Smooth muscle cell (in vitro differentiated cells): Measurements from ENCODE around the gene JAK2. TPM values are rescaled to one million over a fixed set of nuclear protein-coding genes. Genes with fewer than 3 reads are reported as not detected.

Source experiments
- DNase-seq: peaks from one replicate; lab custom pipeline; 2025; ENCODE audit not compliant: unreplicated experiment; lab: John Stamatoyannopoulos, UW
- H2AFZ ChIP-seq: fragments of 200-600 bp; sonication (generic); 2 replicates; pipeline ENCODE4 v1.6.0; 2016; ENCODE audit warnings: antibody characterized with exemption, low read depth, mild to moderate bottlenecking
- H3F3A ChIP-seq: fragments of 200-600 bp; sonication (generic); 2 replicates; pipeline ENCODE4 v1.6.0; 2017; ENCODE audit warnings: antibody characterized with exemption, low read depth
- H3K27ac ChIP-seq: fragments of 200-600 bp; sonication (generic); 2 replicates; pipeline ENCODE4 v1.5.1; 2016; ENCODE audit warnings: low read depth, mild to moderate bottlenecking
- H3K27me3 ChIP-seq: fragments of 200-600 bp; sonication (generic); 2 replicates; pipeline ENCODE4 v1.6.1; 2016; ENCODE audit warnings: low read depth, mild to moderate bottlenecking
- H3K36me3 ChIP-seq: fragments of 200-600 bp; sonication (generic); 2 replicates; pipeline ENCODE4 v1.5.1; 2016; ENCODE audit warnings: low read depth
- H3K4me1 ChIP-seq: fragments of 200-600 bp; sonication (generic); 2 replicates; pipeline ENCODE4 v1.5.1; 2016; ENCODE audit warnings: low read depth
- H3K4me2 ChIP-seq: fragments of 200-600 bp; sonication (generic); 2 replicates; pipeline ENCODE4 v1.6.0; 2016; ENCODE audit warnings: mild to moderate bottlenecking
- H3K4me3 ChIP-seq: fragments of 200-600 bp; sonication (generic); 2 replicates; pipeline ENCODE4 v1.5.1; 2016; ENCODE audit warnings: mild to moderate bottlenecking
- H3K79me2 ChIP-seq: fragments of 200-600 bp; sonication (generic); 2 replicates; pipeline ENCODE4 v1.6.0; 2016; ENCODE audit warnings: low read depth, mild to moderate bottlenecking
- H3K9ac ChIP-seq: fragments of 200-600 bp; sonication (generic); 2 replicates; pipeline ENCODE4 v1.6.0; 2016; ENCODE audit warnings: low read depth
- H3K9me3 ChIP-seq: fragments of 200-600 bp; sonication (generic); replicated peaks from 2 replicates; pipeline ENCODE4 v1.5.1; 2016; ENCODE audit warnings: low read depth
- H4K20me1 ChIP-seq: fragments of 200-600 bp; sonication (generic); 2 replicates; pipeline ENCODE4 v1.6.0; 2016; ENCODE audit warnings: low read depth
- WGBS: methylation state at CpG from one replicate; pipeline ENCODE4 v1.1.7; 2016; ENCODE audit warnings: low lambda C conversion rate; 5-methylcytosine and 5-hydroxymethylcytosine counted together
- polyA plus RNA-seq: library from polyadenylated mRNA; unstranded; fragments of >200 nt; fragmentation: Nextera tagmentation; extraction: Ambion mirVana; gene quantifications from 2 replicates; pipeline ENCODE4 v1.2.1, GENCODE V29; 2016
- total RNA-seq: library from RNA; depleted of rRNA; stranded (reverse); fragments of >200 nt; gene quantifications from 2 replicates; pipeline ENCODE4 v1.2.3, GENCODE V29; 2014
- TF ChIP-seq, protein P1 (sequence below): fragments of 200-600 bp; sonication (generic); IDR thresholded peaks from 2 replicates; pipeline ENCODE4 v1.5.1; 2017; ENCODE audit warnings: borderline replicate concordance, mild to moderate bottlenecking, antibody characterized with exemption; ENCODE audit not compliant: insufficient read depth, poor library complexity, severe bottlenecking

The JAK2 gene
- total and polyA plus RNA-seq, 2 experiments from 2014 or later, result 4.9 to 12.0 TPM

DNA sequence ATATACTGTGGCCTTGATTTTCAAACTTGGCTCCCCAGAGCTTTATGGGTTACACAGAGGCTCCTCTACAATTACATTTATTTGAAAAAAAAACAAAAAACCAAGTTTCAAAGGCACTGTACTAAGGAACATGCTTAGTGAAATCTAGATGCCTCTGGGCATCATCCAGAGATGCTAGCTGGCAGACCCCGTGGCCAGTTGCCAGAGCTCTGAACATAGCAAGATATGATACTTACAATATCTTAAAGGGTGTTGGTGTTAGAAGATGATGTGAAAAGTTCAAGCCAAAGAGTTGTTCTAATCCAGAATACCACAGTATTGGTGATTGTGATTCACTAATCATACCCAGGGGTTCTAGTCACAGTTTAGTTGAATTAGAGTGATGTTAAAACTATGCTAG lies 87.8 kb downstream of the JAK2 start:
- Histone ChIP-seq H3K27ac (no peak overlapping the region), H3K4me1 (no peaks in the 10 kb centered on the region), H4K20me1 (no peaks in the 10 kb centered on the region), H3K4me2 (no peak overlapping the region), H3K9me3 (no peaks in the 10 kb centered on the region), H3K27me3 (no peaks in the 10 kb centered on the region), H3K79me2 (no peaks in the 10 kb centered on the region), H3K9ac (no peak overlapping the region), H2AFZ (no peak overlapping the region), H3K4me3 (no peak overlapping the region), H3K36me3 (peaks cover 27% of the 10 kb centered on the region), H3F3A (no peaks in the 10 kb centered on the region)
- TF ChIP-seq, protein P1, sequence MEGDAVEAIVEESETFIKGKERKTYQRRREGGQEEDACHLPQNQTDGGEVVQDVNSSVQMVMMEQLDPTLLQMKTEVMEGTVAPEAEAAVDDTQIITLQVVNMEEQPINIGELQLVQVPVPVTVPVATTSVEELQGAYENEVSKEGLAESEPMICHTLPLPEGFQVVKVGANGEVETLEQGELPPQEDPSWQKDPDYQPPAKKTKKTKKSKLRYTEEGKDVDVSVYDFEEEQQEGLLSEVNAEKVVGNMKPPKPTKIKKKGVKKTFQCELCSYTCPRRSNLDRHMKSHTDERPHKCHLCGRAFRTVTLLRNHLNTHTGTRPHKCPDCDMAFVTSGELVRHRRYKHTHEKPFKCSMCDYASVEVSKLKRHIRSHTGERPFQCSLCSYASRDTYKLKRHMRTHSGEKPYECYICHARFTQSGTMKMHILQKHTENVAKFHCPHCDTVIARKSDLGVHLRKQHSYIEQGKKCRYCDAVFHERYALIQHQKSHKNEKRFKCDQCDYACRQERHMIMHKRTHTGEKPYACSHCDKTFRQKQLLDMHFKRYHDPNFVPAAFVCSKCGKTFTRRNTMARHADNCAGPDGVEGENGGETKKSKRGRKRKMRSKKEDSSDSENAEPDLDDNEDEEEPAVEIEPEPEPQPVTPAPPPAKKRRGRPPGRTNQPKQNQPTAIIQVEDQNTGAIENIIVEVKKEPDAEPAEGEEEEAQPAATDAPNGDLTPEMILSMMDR, result no peak
- no peak for DNase-seq
- 100% methylated on average over 1 of the region's 1 CpG for WGBS

DNA sequence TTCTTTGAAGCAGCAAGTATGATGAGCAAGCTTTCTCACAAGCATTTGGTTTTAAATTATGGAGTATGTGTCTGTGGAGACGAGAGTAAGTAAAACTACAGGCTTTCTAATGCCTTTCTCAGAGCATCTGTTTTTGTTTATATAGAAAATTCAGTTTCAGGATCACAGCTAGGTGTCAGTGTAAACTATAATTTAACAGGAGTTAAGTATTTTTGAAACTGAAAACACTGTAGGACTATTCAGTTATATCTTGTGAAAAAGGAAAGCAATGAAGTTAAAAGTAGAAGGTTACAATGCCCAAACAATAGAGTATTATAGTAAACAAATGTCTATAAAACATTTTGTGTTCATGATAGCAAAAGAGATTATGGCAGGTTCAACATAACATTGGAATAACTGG lies 88.6 kb downstream of the JAK2 start:
- no peaks in the 10 kb centered on the region for H3K27me3 ChIP-seq
- H3K79me2 ChIP-seq, result no peaks in the 10 kb centered on the region
- H3K4me2 ChIP-seq, result no peak overlapping the region
- no peak overlapping the region for H2AFZ ChIP-seq
- H3K9me3 ChIP-seq, result no peaks in the 10 kb centered on the region
- no peak for DNase-seq
- TF ChIP-seq, protein P1, result no peak
- no peaks in the 10 kb centered on the region for H3K4me1 ChIP-seq
- WGBS, result 84% methylated on average over 1 of the region's 1 CpG
- no peaks in the 10 kb centered on the region for H4K20me1 ChIP-seq
- H3K36me3 ChIP-seq, result peaks cover 26% of the 10 kb centered on the region
- no peak overlapping the region for H3K9ac ChIP-seq
- H3K27ac ChIP-seq, result no peak overlapping the region
- H3F3A ChIP-seq, result no peaks in the 10 kb centered on the region
- H3K4me3 ChIP-seq, result no peak overlapping the region

DNA sequence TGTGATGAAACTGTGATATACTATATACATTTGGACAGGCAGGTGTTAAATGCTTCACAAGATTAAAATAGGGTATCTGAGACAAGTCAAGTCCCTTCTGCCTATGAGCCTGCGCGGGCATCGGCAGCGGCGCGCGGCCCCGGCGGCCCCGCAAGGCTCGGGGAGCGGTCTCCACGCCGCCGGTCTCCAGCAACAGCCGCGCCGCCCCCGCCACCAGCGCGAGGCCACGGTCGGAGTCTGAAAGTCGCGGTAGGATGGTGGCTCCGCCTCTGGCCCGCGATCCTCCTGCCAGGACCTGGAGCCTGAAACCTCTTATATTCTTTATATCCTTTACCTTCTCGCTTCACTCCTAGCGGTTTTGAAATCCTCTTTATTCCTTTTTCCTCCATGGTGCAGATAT lies 100.9 kb downstream of the JAK2 start:
- no peak overlapping the region for H3K4me3 ChIP-seq
- no peaks in the 10 kb centered on the region for H3F3A ChIP-seq
- H3K9me3 ChIP-seq, result no peaks in the 10 kb centered on the region
- H3K27me3 ChIP-seq, result no peaks in the 10 kb centered on the region
- H3K4me1 ChIP-seq, result no peaks in the 10 kb centered on the region
- TF ChIP-seq, protein P1, result no peak
- no peak overlapping the region for H2AFZ ChIP-seq
- 92% methylated on average over 27 of the region's 30 CpGs for WGBS
- H3K9ac ChIP-seq, result no peak overlapping the region
- H3K27ac ChIP-seq, result no peak overlapping the region
- DNase-seq, result no peak
- no peaks in the 10 kb centered on the region for H3K79me2 ChIP-seq
- H3K4me2 ChIP-seq, result no peak overlapping the region
- H3K36me3 ChIP-seq, result peaks cover 18% of the 10 kb centered on the region
- no peaks in the 10 kb centered on the region for H4K20me1 ChIP-seq

DNA sequence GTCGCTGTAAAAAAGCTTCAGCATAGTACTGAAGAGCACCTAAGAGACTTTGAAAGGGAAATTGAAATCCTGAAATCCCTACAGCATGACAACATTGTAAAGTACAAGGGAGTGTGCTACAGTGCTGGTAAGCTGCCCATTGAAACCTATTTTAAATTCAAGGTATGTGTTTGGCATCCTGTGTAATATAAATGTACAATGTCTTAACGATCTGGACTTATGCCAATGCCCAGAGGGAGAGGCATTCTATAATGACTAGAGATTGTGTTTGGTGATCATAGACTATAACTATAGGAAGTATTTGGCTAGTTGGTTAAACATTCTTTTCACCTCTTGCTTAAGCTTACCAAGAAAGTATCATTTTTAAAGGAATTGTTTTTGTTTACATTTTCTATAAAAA lies 104.7 kb downstream of the JAK2 start:
- no peaks in the 10 kb centered on the region for H3F3A ChIP-seq
- H3K4me2 ChIP-seq, result no peak overlapping the region
- no peak overlapping the region for H2AFZ ChIP-seq
- H3K4me3 ChIP-seq, result no peak overlapping the region
- no peaks in the 10 kb centered on the region for H3K27me3 ChIP-seq
- no peak overlapping the region for H3K27ac ChIP-seq
- TF ChIP-seq, protein P1, result no peak
- no peaks in the 10 kb centered on the region for H3K9me3 ChIP-seq
- no peaks in the 10 kb centered on the region for H3K79me2 ChIP-seq
- WGBS, result 93% methylated on average over 2 of the region's 2 CpGs
- no peaks in the 10 kb centered on the region for H3K4me1 ChIP-seq
- no peaks in the 10 kb centered on the region for H3K36me3 ChIP-seq
- H3K9ac ChIP-seq, result no peak overlapping the region
- no peak for DNase-seq
- H4K20me1 ChIP-seq, result no peaks in the 10 kb centered on the region
